ENCODE data around the gene SPRR2B. TPM values are rescaled to one million over a fixed set of nuclear protein-coding genes. Genes with fewer than 3 reads are reported as not detected.
"Not testable (repeated sequence)": the region's sequence is repeated elsewhere in the genome, so short reads cannot be mapped to it uniquely, and the experiment has no call there.

The SPRR2B gene
- not detected for total RNA-seq

DNA sequence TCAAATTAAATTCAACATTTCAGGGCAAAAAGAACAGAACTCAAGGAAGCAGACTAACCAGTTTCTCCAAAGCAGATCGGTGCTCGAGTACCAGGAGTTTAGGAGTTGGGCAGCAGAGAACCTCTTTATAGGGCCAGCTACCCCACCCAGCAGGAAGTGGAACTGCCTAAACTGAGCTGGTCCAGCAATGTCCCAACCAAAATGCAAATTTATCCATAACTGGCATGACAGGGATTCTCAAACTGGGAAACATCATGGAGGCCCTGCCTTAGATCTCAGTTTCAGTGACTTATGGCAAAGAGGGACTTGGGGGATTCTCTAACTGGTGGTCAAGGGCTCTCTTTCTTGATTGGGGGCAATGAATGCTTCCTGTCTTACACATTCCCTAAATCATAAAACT lies at the start of gene SPRR2B:
SPRR2B (minus strand) TSS at position 101 of the 400 bp plus-strand sequence. CDS start 772 bp downstream, outside the sequence.
- TF ChIP-seq, protein P1, sequence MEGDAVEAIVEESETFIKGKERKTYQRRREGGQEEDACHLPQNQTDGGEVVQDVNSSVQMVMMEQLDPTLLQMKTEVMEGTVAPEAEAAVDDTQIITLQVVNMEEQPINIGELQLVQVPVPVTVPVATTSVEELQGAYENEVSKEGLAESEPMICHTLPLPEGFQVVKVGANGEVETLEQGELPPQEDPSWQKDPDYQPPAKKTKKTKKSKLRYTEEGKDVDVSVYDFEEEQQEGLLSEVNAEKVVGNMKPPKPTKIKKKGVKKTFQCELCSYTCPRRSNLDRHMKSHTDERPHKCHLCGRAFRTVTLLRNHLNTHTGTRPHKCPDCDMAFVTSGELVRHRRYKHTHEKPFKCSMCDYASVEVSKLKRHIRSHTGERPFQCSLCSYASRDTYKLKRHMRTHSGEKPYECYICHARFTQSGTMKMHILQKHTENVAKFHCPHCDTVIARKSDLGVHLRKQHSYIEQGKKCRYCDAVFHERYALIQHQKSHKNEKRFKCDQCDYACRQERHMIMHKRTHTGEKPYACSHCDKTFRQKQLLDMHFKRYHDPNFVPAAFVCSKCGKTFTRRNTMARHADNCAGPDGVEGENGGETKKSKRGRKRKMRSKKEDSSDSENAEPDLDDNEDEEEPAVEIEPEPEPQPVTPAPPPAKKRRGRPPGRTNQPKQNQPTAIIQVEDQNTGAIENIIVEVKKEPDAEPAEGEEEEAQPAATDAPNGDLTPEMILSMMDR (IDR thresholded peaks at IDR 0.05) = no peak
- no peak for ATAC-seq (ENCODE audit: low FRiP score)
- DNase-seq (ENCODE audit: low spot score) = no peak

DNA sequence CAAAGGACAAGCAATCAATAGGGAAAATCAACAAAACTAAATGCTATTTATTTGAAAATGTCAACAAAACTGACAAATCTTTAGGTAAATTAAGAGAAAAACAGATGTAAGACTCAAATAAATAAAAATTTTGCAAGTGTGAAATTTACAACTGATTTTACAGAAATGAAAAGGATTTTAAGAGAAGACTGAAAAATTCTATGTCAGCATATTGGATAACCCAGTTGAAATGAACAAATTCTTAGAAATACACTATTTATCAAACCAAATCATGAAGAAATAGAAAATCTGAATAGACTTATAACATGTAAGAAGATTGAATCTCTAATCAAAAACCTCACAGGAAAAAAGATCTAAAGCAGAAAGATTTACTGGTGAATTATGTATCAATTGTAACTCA lies 49.5 kb upstream of the SPRR2B start:
- DNase-seq (ENCODE audit: low spot score) (no peak), ATAC-seq (ENCODE audit: low FRiP score) (no peak)
- TF ChIP-seq, protein P1 (IDR thresholded peaks at IDR 0.05) = no peak

DNA sequence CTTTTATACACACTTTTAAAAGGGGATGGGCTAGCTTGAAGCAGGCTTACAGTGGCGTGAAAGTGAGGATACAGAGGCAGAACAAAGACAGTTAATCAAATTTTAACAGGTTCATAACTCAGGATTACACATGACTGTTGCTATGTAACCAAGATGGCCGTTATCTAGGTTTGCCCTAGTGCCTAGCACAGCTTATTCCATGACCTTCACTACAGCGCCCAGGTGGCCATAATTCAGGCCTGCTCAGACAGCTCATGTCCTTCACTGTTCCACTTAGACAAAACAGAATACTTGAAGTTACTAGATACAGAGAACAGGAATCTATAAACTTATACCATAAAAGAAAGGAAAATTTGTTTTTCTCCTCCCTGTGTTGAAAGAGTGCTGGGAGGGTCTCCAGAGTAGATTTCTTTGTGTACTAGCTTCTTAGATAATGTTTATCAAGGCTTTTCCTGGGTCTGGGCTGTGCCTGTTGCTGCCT lies 48.1 kb upstream of the SPRR2B start:
- TF ChIP-seq, protein P1 (IDR thresholded peaks at IDR 0.05) = no peak
- no peak for ATAC-seq (ENCODE audit: low FRiP score)
- DNase-seq (ENCODE audit: low spot score) = no peak

DNA sequence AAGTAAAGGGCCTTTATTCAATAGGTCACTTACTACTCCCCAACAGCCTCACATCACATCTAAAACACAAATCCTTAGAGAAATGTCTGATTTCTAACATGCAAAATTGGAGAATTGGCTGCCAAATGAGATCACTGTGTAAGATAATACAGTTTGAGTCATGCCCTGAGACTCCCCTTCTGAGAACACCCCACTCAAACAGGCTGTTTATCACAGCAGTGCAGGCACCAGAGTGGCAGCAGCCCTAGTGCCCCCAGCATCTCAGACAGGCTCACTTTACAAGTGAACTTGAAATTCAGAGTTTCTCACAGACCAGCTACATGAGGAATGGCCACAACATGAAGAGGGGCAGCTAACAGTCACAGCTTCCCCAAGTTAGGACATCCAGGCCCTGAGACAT lies 43.9 kb upstream of the SPRR2B start:
- ATAC-seq (ENCODE audit: low FRiP score); DNase-seq (ENCODE audit: low spot score): not testable (repeated sequence)

DNA sequence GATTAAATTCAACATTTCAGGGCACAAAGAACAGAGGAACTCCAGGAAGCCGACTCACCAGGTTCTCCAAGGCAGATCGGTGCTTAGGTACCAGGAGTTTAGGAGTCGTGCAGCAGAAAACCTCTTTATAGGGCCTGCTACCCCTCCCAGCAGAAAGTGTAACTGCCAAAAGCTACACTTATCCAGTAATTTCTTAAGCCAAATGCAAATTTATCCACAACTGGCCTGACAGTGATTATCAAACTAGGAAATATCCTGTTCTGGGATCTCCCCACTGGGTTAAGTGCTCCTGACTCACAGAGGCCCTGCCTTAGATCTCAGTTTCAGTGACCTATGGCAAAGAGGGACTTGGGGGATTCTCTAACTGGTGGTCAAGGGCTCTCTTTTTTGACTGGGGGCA lies 42.0 kb upstream of the SPRR2B start, which contains the start of gene SPRR2F:
SPRR2F (minus strand) TSS at position 101 of the 400 bp plus-strand sequence. CDS start 783 bp downstream, outside the sequence.
- DNase-seq (ENCODE audit: low spot score) = no peak
- TF ChIP-seq, protein P1 (IDR thresholded peaks at IDR 0.05) = no peak
- ATAC-seq (ENCODE audit: low FRiP score) = no peak

DNA sequence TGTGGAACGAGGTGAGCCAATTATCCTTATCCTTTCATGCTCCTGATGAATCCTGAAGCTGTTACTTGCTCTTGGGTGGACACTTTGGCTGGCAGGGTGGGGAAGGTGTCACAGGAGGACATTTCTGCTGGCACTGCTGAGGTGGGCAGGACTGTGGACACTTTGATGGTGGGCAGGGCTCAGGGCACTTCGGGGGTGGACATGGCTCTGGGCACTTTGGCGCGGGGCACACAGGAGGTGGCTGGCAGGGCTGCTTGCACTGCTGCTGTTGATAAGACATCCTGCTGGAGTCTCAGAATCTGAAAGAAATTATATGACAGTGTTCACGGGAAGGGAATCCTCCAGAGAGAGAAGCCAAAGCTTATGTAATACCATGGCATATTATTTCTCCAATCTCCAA lies 41.0 kb upstream of the SPRR2B start:
- not testable (repeated sequence) for DNase-seq (ENCODE audit: low spot score)

DNA sequence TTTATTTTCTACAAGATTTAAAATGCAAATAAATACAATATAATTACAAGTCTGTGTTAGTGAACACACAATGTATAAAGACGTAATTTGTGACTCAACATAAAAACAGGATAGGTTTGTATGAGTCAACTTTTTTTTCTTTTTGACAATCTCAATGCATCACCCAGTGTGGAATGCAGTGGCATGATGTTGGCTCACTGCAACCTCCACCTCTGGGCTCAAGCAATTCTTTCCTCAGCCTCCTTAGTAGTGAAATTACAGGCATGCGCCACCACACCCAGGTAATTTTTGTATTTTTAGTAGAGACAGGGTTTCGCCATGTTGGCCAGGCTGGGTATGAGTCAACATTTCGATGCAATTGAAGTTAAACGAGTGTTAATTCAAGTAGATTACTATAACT lies 28.8 kb upstream of the SPRR2B start:
- TF ChIP-seq, protein P1 (IDR thresholded peaks at IDR 0.05) = no peak
- ATAC-seq (ENCODE audit: low FRiP score) = peak; percentile 84
- DNase-seq (ENCODE audit: low spot score) = no peak

More for the DNA sequence above, 41.0 kb upstream of the SPRR2B start:
- not testable (repeated sequence) for ATAC-seq (ENCODE audit: low FRiP score)

DNA sequence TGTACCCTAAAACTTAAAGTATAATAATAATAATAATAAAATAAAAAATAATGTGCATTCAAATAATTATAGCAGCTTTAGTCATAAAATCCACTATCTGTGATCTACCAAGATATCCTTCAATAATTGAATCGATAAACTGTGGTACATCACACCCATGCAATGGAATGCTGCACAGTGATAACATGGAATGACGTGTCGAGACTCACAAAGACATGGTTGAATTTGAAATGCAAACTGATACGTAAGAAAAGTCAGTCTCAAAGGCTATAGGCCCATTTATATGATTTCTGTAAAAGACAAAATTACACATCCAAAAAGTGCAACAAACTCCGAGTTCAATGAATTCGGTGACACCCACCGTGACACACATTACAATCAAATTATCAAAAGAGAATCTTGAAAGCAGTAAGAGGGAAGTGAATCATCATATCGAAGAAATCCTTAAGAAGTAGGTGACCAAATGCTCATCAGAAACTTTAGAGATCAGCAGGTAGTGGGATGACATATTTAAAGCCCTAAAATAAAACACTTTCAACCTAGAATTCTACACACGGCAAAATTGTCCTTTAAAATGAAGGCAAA lies 28.1 kb upstream of the SPRR2B start:
- TF ChIP-seq, protein P1 (IDR thresholded peaks at IDR 0.05) = no peak
- ATAC-seq (ENCODE audit: low FRiP score) (no peak), DNase-seq (ENCODE audit: low spot score) (no peak)
